HG03280 (cell line): ENCODE data around the gene TPRG1L.

Source experiments
- ATAC-seq: cut with Tn5 transposase; IDR thresholded peaks from one replicate; pipeline ENCODE4 v1.9.1; 2021; ENCODE audit warnings: mild to moderate bottlenecking, moderate library complexity; ENCODE audit not compliant: unreplicated experiment

The TPRG1L gene

DNA sequence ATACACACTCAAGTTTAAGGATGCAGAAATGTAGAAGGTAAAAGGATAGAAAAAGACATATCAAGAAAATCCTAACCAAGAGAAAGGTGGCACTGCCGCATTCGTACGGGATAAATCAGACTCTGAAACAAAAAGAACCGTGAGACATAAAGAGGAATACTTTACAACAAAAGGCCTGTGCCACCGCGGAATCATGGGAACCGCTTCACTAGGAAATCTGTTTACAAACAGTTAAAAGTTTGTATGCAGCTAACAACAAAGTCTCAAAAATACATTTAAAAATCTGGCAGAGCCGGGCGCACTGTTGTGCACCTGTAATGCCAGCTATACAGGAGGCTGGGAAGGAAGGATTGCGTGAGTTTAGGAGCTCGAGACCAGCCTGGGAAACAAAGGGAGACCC lies 17.0 kb downstream of the TPRG1L start:
- no peak for ATAC-seq

GRCh38 chr1:3642919-3643675 lies 18.3 kb downstream of the TPRG1L start:
- ATAC-seq = no peak

DNA sequence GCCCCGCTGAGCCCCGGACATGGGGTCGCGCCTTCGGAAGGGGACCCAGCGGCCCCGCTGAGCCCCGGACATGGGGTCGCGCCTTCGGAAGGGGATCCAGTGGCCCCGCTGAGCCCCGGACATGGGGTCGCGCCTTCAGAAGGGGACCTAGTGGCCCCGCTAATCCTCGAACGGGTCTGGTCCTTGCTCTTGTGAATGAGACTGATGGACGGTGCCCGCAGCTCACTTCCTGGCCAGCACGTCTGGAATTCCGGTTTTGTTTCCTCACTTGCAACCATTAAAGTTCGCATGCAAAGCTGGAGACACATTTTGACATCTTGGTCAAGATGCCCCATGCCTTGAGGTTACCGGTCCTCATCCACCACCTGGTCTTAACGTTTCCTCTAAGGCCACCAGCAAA lies 19.5 kb downstream of the TPRG1L start:
- no peak for ATAC-seq

- ATAC-seq = no peak
Measured at GRCh38 chr1:3645247-3645646, 20.4 kb downstream of the TPRG1L start.

- no peak for ATAC-seq
Measured at GRCh38 chr1:3645666-3646355, 21.0 kb downstream of the TPRG1L start.

- ATAC-seq = no peak
Measured at GRCh38 chr1:3646596-3646995, 21.8 kb downstream of the TPRG1L start.

- ATAC-seq = peak; percentile 79
Measured at GRCh38 chr1:3649342-3650247, 24.8 kb downstream of the TPRG1L start, which contains the start of gene WRAP73. Gene WRAP73, minus strand, starts transcription at chr1:3650103. Its CDS starts 104 bp downstream, at chr1:3649999.

DNA sequence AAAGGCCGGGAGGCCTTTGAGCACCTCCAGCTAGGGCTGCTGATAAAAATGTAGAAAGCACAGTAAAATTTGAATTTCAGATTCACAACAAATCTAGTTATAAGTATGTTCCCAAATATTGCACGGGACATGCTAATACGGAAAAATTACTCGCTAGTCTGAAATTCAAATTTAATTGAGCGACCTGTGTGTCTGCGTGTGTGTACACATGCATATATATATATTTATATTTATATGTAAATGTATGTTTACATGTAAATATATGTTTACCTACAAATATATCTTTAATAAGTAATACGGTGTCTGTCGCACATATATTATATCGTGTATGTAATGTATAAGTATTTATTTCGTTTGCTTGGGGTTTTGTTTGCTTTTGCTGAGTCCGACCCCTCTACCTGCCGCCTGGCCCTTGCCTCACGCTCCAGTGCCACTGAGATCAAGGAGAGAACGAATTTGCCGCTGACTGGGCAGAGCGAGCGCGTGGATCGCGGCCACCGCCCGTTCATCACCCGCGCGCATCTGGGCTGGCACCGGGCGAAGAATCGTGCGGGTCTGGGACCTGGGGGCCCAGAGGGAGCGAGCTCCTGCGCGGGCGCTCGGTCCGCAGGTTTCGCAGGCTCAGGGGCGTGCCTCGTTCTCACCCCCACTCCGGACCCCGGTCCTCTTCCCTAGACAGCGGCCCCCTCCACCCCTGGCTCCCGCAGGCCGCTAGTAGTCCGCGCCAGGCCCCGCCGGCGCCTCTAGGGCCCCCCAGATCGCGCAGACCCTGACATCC lies 25.6 kb downstream of the TPRG1L start:
- ATAC-seq = no peak

GRCh38 chr1:3651026-3651929 lies 26.5 kb downstream of the TPRG1L start:
- no peak for ATAC-seq

- peak; percentile 37 for ATAC-seq
Measured at GRCh38 chr1:3651930-3652547, 27.2 kb downstream of the TPRG1L start, which contains the start of gene TP73. Gene TP73, plus strand, starts transcription at chr1:3652516. Its CDS starts 29,850 bp downstream, at chr1:3682366.

DNA sequence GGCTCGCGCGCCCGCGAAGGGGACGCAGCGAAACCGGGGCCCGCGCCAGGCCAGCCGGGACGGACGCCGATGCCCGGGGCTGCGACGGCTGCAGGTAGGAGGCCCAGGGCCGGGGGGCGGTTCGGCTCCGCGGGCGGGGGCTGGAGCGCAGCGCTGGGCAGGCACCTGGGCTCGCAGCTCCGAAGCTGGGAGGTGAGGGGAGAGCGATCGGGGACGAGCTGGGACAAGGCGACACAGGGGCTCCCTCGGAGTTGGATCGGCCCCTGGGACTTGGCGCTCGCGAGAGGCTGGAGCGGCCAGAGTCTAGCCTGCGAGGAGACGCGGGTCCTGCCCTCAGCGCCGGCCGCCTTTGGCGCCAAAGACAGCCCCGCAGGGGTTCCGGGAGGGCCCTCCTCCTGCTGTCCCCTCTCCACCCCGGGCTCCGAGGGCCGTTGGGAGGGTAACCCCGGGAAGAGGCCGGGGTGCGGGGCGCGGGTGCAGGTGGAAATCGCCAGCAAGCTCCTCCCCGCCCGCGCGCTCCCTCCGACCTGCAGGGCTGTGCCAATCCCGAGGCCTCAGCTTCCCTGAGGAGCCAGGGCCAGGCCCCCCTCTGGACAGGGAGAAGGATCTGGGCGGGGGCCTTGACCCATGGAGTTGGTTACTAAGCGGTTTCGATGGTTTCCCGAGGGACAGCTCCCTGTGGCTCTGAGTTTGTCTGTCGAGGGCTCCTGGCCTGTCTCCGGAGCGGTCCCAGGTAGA lies 27.9 kb downstream of the TPRG1L start:
- ATAC-seq = no peak

GRCh38 chr1:3653286-3653618 lies 28.4 kb downstream of the TPRG1L start:
- no peak for ATAC-seq

DNA sequence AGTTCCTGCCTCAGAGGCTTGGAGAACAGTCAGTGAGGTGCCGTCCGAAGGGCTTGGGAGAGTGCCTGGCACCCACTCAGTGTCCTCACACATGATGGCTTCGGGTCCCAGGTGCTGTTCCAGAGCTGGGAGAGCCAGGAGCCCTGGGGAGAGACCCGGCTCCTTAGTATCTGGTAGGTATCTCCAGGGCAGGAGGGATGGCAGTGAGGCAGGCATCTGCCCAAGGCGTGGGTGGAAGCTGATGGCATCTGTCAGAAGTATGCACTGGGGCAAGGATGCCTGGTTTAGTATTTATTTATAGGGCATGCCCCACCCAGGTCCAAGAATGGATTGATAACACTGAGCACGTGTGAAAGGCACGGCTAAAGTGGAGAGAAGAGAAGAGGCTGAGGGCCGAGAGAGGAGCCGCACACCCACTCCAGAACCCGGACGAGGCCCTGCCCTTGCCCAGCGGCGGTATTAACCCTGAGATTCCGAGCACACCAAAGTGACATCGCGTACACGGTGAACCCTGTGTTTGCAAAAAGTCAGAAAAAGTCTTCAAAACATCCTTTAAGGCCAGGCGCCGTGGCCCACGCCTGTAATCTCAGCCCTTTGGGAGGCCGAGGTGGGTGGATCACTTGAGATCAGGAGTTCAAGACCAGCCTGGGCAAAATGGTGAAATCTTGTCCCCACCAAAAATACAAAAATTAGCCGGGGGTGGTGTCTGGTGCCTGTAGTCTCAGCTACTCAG lies 29.9 kb downstream of the TPRG1L start:
- ATAC-seq = no peak

DNA sequence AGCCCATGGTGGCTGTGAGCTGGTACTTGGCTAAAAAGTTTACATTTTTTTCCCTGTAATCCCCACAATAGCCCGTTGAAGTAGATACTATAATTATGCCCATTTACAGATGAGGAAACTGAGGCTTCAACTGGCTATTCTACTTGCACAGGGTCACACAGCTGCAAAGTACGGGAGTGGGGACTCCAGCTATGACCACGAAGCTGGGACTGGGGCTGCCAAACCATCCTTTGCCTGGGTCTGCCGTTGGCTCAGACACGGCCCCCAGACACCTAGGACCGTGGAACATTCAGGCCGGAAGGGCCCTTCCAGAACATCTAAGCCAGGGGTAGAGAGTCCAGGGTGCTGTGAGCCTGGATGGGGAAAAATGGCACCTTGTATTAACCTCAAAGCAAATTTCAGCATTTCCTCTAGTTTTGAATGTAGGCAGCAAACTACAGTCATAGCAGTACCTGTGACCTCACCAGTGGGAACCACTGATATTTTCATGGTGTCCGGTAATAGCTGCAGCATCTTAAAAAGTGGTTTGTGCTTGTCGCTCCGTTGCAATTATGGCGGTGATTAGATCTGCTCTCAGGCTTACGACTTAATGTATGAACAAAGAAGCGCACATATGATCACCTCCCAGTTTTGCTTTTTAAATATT lies 31.8 kb downstream of the TPRG1L start:
- peak; percentile 46 for ATAC-seq

- ATAC-seq = no peak
Measured at GRCh38 chr1:3657096-3657475, 32.3 kb downstream of the TPRG1L start.

- no peak for ATAC-seq
Measured at GRCh38 chr1:3657578-3658230, 32.9 kb downstream of the TPRG1L start.

GRCh38 chr1:3658231-3658615 lies 33.4 kb downstream of the TPRG1L start:
- ATAC-seq = no peak
